Testis (tissue), 3 donors: Measurements from ENCODE around the gene FDCSP. TPM values are rescaled to one million over a fixed set of nuclear protein-coding genes. Genes with fewer than 3 reads are reported as not detected.

Source experiments
- polyA plus RNA-seq: library from polyadenylated mRNA; stranded (reverse); fragments of 350-450 nt; fragmentation: Illumina TruSeq; extraction: RNeasy Lipid Tissue Mini Kit (QIAGEN cat#74804); gene quantifications from one replicate; pipeline ENCODE4 v1.2.3, GENCODE V29; 2014; ENCODE audit warnings: low read depth, low replicate concordance; ENCODE audit not compliant: insufficient read depth
- total RNA-seq, 2 donors: library from RNA; depleted of rRNA; stranded (reverse); fragments of >200 nt; gene quantifications; one replicate each; pipeline ENCODE4 v1.2.3, GENCODE V29; 2016

Gene FDCSP
- total and polyA plus RNA-seq, 3 donors from 2014 or later, result 0.96 TPM; not detected in 2

Other genes with a start within 250 kb of the FDCSP start
- gene STATH, start 230.2 kb upstream of the FDCSP start, total RNA-seq, result not detected
- gene STATH, start 230.2 kb upstream of the FDCSP start, polyA plus RNA-seq, result not detected
- not detected for gene HTN3, start 197.7 kb upstream of the FDCSP start, total RNA-seq
- gene HTN3, start 197.7 kb upstream of the FDCSP start, polyA plus RNA-seq, result not detected
- gene HTN1, start 175.7 kb upstream of the FDCSP start, total RNA-seq, result not detected
- not detected for gene HTN1, start 175.7 kb upstream of the FDCSP start, polyA plus RNA-seq
- 1 to 10 TPM in 1 of 2 donors, under 1 TPM in 1; 0.87 to 2.2 TPM for gene PRR27, start 71.9 kb upstream of the FDCSP start, total RNA-seq
- gene PRR27, start 71.9 kb upstream of the FDCSP start, polyA plus RNA-seq, result 3.5 TPM
- not detected for gene ODAM, start 30.4 kb upstream of the FDCSP start, total RNA-seq
- gene ODAM, start 30.4 kb upstream of the FDCSP start, polyA plus RNA-seq, result 0.33 TPM
- under 1 TPM in 1 of 2 donors, not detected in 1; 0.37 TPM for gene CSN3, start 16.5 kb downstream of the FDCSP start, total RNA-seq
- gene CSN3, start 16.5 kb downstream of the FDCSP start, polyA plus RNA-seq, result not detected
- 10 to 100 TPM; 17.3 to 66.2 TPM for gene CABS1, start 108.9 kb downstream of the FDCSP start, total RNA-seq
- 80.1 TPM for gene CABS1, start 108.9 kb downstream of the FDCSP start, polyA plus RNA-seq
- gene SMR3A, start 134.6 kb downstream of the FDCSP start, total RNA-seq, result not detected
- gene SMR3A, start 134.6 kb downstream of the FDCSP start, polyA plus RNA-seq, result 0.95 TPM
- 1 to 10 TPM; 1.1 to 4.8 TPM for gene SMR3B, start 157.0 kb downstream of the FDCSP start, total RNA-seq
- 6.1 TPM for gene SMR3B, start 157.0 kb downstream of the FDCSP start, polyA plus RNA-seq
- not detected for gene OPRPN, start 171.8 kb downstream of the FDCSP start, total RNA-seq
- 0.61 TPM for gene OPRPN, start 171.8 kb downstream of the FDCSP start, polyA plus RNA-seq
- not detected for gene MUC7, start 246.1 kb downstream of the FDCSP start, total RNA-seq
- 0.80 TPM for gene MUC7, start 246.1 kb downstream of the FDCSP start, polyA plus RNA-seq